HuH-7 (cell line): ENCODE results near the gene RGS11.
"Not testable (repeated sequence)": the region's sequence is repeated elsewhere in the genome, so short reads cannot be mapped to it uniquely, and the experiment has no call there.

Source experiments
- DNase-seq: peaks from one replicate; pipeline ENCODE4 v3.0.0; 2011; ENCODE audit warnings: low spot score

The RGS11 gene

DNA sequence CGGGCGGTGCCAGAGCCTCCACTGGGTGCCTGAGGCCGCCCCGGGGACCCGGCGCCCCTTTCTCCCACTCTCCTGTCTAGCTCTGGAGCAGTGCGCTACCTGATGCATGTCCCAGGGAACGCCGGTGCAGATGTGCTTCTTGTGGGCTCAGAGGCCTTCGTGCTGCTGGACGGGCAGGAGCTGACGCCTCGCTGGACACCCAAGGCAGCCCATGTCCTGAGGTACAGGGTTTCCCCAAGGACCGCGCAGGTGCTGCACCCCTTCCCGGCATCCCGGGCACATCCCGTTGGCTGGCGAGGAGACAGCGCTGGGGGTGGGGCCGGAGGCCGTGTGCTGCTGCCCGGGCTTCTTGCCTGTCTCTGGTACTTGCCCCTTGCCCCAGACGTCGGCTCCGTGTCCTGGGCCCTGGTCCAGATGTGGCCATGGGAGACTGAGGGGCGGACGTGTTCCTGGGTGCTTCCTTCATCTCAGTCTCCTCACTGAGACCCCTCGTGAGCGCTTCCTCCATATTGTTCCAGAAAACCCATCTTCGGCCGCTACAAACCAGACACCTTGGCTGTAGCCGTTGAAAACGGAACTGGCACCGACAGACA, 12.5 kb downstream of the RGS11 start:
- no peak for DNase-seq

DNA sequence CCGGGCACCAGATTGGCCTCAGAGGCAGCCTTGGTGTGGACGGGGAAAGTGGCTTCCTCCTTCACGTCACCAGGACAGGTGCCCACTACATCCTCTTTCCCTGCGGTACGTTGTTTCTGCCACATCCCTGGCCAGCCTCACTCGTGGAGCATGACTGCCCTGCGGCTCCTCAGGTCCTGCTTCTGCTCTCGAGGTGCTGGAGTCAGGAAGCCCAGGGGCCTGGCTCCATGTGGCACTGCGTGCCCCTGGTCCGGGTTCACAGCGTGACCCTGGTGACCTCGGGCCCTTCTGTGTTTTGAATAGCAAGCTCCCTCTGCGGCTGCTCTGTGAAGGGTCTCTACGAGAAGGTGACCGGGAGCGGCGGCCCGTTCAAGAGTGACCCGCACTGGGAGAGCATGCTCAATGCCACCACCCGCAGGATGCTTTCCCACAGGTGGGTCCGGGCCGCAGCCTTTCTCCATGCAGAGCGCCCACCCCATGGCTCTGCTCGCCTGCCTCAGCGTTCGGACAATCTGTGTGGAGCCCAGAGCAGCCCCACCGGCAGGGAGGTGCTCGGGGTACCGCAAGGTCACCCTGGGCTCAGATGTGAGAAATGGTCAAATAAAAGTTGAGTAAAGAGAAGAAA, 13.5 kb downstream of the RGS11 start:
- no peak for DNase-seq

DNA sequence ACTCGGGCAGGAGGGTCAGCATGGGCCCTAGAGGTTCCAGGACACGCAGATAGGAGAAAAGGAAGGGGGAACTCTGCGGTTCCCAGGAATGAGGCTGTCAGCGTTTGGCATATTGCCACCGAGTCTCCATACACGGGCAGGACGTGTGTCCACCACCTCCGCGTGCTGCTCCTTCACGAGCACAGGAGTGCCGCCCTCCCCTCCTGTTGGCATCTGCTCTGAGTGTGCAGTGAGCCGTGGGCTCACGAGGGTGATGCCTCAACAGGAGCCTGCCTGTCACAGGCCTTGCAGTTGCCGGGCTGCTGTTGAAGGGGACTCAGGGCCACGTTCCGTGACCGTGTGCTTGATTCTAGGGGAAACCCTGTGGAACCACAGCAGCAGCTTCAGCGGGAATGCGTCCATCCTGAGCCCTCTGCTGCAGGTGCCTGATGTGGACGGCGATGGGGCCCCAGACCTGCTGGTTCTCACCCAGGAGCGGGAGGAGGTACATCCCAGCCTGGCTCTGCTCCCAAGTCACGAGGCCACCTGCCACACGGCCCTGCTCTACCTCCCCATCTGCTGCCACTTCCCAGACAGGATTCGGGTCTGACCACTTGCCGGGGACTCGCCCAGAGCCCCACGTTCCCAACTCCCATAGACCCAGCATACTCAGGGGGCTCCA, 14.6 kb downstream of the RGS11 start:
- DNase-seq: no peak

DNA sequence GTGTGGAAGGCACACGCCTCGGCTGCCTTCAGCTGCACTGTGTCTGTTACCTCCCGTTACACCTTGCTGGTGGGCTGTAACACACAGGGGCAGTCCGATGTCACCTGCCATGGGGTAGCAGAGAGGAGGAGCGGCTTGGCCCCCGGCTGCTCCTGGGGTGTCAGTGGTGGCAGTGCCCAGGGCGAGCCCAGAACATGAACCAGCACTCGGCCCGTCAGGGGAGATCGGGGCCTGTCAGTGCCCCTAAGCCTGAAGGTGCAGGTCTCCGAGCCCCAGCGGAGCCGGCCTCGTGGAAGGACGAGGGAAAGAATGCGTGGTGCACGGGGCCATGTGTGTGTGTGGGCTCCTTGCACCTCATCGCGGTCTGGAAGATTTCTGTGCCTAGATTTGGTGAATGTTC, 15.4 kb downstream of the RGS11 start:
- no peak for DNase-seq

DNA sequence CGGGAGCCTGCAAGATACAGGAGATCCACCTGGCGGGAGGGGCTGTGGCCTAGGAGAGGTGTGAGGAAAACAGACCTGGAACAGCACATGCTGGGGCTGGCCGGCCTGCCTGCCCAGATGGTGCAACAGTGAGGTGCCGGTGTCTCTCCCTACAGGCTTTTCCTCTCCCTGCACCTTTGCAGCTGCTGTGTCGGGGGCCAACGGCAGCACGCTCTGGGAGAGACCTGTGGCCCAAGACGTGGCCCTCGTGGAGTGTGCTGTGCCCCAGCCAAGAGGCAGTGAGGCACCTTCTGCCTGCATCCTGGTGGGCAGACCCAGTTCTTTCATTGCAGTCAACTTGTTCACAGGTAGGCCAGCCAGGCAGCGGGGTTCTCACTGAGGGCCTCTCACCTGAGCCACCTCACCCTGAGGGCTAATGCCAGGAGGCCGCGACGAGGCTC, 15.9 kb downstream of the RGS11 start:
- DNase-seq: no peak

DNA sequence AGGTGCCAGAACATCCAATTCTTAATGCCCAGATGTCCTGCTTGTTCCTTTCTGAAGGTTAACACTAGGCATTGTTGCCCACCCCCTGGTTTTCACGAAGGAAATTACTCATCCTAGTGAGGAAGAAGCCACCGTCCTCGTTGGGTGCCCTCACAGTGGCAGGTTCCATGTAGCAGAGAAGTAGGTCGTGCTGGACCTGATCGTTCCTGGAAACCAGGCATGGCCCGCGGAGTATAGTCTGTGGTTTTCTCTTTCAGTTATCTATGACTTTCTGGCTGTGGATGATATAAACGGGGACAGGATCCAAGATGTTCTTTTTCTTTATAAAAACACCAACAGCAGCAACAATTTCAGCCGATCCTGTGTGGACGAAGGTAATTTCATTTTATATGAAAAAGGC, 16.5 kb downstream of the RGS11 start:
- DNase-seq: no peak

DNA sequence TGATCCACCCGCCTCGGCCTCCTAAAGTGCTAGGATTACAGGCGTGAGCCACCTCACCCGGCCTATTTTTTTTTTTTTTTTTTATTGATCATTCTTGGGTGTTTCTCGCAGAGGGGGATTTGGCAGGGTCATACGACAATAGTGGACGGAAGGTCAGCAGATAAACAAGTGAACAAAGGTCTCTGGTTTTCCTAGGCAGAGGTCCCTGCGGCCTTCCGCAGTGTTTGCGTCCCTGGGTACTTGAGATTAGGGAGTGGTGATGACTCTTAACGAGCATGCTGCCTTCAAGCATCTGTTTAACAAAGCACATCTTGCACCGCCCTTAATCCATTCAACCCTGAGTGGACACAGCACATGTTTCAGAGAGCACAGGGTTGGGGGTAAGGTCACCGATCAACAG, 17.7 kb downstream of the RGS11 start:
- DNase-seq: not testable (repeated sequence)

DNA sequence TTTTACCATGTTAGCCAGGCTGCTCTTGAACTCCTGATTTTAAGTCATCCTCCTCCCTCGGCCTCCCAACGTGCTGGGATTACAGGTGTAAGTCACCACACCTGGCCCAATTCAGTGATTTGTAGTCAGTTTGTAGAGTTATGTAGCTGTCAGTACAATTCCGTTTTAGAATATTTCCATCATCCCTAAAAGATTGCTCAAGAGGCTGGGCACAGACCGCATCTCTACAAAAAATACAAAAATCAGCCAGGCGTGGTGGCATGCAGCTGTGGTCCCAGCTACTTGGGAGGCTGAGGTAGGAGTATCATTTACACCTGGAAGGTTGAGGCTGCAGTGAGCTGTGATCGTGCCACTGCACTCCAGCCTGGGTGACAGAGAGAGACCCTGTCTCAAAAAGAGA, 20.6 kb downstream of the RGS11 start:
- DNase-seq: no peak

DNA sequence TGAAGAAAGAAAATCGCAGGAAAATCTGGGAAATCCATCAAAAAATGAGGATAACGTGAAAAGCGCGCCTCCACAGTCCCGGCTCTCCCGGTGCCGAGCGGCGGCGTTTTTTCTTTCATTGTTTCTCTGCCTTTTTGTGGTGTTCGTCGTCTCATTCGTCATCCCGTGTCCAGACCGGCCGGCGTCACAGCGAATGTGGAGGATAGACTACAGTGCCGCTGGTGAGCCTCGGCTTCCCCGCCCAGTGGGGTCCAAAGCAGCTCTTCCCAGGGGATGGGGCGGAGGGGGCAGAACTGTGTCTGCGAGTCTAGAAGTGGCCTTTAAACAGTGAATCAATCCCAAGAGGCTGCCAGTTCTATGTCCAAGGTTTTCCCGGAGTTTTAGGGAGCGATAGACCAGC, 21.3 kb downstream of the RGS11 start:
- DNase-seq: no peak

DNA sequence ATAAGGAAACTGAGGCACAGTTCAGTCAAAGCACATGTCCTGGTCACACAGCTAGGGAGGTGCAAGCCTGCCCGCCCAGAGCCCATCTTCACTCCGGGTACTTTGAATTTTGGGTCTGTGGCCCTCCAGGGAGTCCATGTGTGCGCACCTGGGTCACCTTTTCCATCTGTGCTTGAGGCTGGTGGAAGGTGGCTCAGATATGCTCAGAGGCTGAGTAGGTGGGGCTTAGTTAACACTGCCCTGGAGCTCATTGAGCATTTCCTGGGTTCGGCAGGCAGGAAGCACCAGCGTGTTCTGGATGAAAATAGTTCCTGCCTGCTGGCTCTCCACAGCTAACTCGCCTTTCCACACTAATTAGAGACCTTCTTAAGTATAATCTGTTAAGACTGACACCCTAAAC, 21.9 kb downstream of the RGS11 start:
- no peak for DNase-seq

DNA sequence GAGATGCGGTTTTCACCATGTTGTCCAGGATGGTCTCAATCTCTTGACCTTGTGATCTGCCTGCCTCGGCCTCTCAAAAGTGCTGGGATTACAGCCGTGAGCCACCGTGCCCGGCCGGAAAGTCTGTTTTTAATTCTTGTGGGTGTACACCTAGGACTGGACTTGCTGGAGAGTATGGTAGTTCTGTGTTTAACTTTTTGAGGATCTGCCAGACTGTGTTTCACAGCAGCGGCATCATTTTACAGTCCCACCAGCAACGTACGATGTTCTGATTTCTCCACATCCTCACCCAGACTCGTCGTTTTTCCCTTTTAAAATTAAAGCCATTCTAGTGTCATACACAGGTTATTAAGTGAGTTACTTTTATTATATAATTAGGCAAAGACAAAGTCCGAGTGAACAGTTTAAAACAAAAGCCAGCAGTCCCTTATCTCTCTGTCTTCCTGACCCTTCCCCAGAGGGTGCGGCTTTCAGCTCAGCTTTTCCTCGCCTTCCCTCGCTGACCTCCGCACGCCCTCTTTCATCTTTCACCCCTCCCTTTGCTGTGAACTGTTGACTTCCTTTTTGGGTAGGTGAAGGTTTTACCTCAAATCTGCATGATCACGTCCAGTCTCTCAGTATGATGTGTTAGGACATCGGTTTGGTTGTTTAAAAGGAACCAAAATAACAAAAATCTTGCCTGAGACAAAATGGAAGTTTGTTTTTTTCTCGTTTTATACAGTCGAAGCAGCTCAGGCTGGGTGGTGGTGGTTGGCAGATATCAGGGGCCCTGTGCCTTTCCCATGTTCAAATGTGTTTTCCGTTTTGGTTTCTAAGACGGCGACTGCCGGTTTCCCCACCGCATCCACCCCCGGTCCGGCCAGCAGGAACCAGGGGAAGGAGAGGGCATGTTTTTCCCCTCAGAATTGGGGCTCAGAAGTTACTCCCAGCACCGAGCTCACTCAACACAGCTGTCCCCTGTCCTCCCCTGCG, 23.1 kb downstream of the RGS11 start:
- no peak for DNase-seq

DNA sequence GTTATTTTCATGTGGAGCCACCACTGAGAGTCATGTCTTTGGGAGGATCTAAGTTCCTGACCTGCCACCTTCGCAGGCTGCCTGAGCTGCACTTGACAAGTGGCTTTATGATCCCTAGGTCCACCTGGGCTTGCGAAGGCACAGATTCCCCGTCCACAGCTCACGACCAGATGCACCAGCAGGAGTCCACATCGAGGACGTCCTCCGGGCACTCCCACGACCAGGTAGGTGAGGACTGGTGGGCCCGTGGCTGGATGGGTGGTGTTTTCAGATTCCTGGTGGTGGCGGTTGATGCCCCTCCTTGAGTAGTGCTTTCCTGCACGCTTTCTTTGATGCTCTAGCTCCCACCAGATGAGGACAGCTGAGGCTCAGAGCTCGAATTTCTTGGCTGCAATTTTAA, 26.3 kb downstream of the RGS11 start:
- no peak for DNase-seq

DNA sequence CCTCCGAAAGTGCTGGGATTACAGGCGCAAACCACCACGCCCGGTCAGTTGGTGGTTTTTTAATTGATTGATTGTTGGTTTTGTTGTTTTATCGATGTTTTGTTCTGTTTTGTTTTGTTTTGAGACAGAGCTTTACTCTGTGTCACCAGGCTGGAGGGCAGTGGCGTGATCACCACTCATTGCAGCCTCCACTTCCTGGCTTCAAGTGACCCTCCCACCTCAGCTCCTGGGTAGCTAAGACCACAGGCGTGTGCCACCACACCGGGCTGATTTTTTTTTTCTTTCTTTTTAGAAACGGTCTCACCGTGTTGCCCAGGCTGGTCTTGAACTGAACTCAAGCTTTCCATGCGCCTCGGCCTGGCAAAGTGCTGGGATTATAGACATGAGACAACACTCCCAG, 28.7 kb downstream of the RGS11 start:
- no peak for DNase-seq

DNA sequence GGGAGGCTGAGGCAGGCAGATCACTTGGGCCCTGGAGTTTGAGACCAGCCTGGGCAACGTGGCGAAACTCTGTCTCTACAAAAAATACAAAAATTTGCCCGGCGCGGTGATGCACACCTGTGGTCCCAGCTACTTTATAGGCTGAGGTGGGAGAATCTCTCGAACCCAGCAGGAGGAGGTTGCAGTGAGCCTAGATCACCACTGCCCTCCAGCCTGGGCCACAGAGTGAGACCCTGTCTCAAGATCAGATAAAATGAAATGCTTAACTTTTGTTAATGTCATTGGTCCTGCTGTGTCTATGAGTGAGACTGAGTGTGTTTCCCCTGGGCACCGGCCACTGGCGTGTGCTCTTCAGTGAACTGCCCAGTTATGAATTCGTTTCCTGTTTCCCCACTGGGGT, 30.6 kb downstream of the RGS11 start:
- no peak for DNase-seq

DNA sequence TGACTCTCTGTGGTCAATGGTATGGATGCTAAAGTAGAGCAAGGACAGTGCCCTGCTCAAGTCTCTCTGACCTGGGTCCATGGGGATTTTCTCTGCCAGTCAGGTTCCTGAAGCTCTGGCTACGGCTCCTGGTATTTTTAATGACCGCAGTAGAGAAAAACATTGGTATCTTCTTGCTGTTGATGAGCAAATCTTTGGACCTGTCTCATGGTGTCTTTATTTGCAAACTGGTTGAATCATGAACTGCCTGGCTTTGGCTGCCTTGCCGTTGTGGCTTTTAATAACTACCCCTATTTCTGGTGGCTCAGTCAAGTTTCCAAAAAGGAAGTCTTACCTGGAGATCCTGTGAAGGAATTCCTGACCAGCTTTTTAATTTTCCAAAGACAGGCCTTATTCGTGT, 32.4 kb downstream of the RGS11 start:
- DNase-seq: no peak

DNA sequence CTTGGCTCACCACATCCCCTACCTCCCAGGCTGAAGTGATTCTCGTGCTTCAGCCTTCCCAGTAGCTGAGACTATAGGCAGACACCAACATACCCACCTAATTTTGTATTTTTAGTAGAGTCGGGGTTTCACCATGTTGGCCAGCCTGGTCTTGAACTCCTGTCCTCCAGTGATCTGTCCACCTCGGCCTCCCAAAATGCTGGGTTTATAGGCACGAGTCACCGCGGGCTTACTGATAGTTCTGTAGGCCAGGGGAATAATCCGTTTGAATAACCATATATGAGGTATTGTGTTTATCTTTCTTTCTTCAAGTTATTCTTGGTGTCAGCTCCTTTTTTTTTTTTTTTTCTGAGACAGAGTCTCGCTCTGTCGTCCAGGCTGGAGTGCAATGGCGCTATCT, 33.5 kb downstream of the RGS11 start:
- no peak for DNase-seq

DNA sequence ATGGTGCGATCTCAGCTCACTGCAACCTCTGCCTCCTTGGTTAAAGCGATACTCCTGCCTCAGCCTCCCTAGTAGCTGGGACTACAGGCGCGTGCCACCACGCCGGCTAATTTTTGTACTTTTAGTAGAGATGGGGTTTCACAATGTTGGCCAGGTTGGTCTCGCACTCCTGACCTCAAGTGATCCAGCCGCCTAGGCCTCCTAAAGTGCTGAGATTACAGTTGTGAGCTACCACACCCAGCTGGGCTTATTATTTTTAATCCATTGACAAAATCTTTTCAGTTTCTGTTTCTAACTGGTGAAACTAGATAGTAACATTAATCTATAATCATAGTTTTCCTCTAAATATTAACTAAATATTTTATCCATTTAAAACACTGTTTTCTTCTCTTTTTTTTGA, 35.2 kb downstream of the RGS11 start:
- DNase-seq: no peak

DNA sequence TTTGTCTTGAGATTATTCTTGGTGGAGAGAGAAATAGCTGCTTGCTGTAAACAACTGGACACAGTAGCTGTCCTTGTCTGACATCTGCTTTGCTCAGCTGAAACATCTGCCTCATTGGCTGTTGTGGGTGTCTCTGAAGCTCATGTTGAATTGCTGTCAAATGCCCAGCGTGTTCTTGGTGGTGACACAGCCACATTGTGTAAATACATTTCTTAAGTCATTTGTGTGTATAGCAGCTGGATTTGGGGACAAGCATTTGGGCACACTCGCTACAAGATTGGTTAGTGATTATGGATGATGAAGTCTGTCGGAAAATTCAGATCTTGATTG, 35.8 kb downstream of the RGS11 start:
- DNase-seq: no peak

DNA sequence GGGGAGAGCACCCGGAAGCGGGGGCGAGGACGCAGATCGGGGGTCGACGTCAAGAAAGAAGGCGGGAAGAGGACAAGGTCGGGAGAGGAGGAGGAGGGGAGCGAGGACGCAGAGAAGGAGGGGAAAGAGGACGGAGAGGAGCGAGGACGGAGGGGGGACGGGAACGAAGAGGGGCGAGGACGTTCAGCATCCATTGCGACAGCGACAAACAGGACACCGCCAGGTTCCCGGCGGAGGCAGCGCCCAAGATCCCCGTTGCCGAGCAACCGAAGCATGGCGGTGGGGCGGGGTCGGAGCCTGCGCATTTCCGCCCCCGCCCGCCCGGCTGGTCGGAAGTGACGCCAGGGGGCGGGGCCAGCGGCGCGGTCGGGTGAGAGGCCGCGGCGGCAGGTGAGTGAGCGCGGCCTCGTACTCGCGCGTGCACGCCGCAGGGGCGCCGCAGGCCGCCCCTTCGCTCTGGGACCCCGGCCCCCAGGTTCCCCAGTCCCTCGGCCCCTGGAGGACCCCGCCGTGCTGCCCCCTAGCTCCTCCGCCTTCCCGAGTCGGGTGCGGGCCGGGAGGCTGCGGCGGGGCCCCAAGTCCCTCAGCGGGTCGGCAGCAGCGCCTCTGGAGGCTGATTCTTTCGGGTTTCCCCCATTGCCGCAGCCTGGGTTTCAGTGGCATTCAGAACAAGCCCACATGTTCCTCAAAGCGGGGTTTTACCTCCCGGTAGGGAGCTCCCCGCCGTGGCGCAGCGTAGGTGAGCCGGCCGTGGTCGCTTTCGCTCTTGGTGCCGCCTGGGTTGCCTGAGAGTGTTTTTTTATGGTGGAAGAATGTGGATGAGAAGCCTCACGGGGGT, 41.1 kb downstream of the RGS11 start, which contains the start of gene FAM234A:
TSS of gene FAM234A (plus strand) at position 354 of the 838 bp plus-strand sequence. CDS start 19,593 bp downstream, outside the sequence.
- peak; percentile 73 for DNase-seq

DNA sequence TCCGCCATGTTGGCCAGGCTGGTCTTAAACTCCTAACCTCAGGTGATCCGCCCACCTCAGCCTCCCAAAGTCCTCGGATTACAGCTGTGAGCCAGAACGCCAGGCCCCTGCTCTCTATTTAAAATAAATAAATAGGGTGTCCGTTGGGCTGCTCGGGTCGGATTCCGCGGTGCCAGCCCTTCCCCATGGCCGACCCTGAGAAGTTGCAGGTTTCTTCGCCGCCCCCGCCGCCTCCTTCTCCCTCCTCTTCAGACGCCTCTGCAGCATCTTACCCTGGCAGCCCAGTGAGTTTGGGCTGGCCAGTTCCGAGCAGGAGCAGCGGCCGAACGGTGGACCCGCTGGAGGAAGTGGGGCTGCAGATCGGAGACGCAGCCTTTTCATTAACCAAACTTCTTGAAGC, 44.8 kb downstream of the RGS11 start:
- DNase-seq: no peak

DNA sequence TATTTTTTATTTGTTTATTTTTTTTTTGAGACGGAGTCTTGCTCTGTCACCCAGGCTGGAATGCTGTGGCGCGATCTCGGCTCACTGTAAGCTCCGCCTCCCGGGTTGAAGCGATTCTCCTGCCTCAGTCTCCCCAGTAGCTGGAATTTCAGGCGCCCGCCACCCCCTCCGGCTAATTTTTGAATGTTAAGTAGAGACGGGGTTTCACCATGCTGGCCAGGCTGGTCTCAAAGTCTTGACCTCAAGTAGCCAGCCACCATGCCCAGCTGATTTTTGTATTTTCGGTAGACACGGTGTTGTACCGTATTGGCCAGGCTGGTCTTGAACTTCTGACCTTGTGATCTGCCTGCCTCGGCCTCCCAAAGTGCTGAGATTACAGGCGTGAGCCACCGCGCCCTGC, 45.4 kb downstream of the RGS11 start:
- not testable (repeated sequence) for DNase-seq
